Activated naive CD8-positive, alpha-beta T cell treated with anti-CD3 and anti-CD28 coated beads for 36 hours (primary cell): ENCODE results near the gene MMP28. TPM values are rescaled to one million over a fixed set of nuclear protein-coding genes. Genes with fewer than 3 reads are reported as not detected.
A peak's percentile ranks its signal among the peaks of the same experiment; 100 is the strongest.

Source experiments
- DNase-seq: peaks from one replicate; pipeline ENCODE4 v3.0.0; 2021
- H3K27ac Mint-ChIP-seq: one replicate; pipeline ENCODE4 v1.8.0; 2022; ENCODE audit warnings: mild to moderate bottlenecking, moderate library complexity, mixed read lengths
- H3K27me3 Mint-ChIP-seq: one replicate; pipeline ENCODE4 v1.8.0; 2022; ENCODE audit warnings: mild to moderate bottlenecking, mixed read lengths
- H3K36me3 Mint-ChIP-seq: one replicate; pipeline ENCODE4 v1.8.0; 2021; ENCODE audit warnings: mild to moderate bottlenecking, mixed read lengths
- H3K4me1 Mint-ChIP-seq: one replicate; pipeline ENCODE4 v1.8.0; 2021; ENCODE audit warnings: mixed read lengths
- H3K4me3 Mint-ChIP-seq: one replicate; pipeline ENCODE4 v1.8.0; 2022; ENCODE audit warnings: mild to moderate bottlenecking, moderate library complexity, mixed read lengths
- H3K9me3 Mint-ChIP-seq: one replicate; pipeline ENCODE4 v1.8.0; 2022; ENCODE audit warnings: mixed read lengths
- total RNA-seq, 2 experiments: library from RNA; stranded (reverse); gene quantifications; one replicate each; pipeline ENCODE4 v1.2.3, GENCODE V29; 2021

The MMP28 gene
- total RNA-seq, 2 experiments from 2014 or later, result 0.21 to 0.50 TPM

DNA sequence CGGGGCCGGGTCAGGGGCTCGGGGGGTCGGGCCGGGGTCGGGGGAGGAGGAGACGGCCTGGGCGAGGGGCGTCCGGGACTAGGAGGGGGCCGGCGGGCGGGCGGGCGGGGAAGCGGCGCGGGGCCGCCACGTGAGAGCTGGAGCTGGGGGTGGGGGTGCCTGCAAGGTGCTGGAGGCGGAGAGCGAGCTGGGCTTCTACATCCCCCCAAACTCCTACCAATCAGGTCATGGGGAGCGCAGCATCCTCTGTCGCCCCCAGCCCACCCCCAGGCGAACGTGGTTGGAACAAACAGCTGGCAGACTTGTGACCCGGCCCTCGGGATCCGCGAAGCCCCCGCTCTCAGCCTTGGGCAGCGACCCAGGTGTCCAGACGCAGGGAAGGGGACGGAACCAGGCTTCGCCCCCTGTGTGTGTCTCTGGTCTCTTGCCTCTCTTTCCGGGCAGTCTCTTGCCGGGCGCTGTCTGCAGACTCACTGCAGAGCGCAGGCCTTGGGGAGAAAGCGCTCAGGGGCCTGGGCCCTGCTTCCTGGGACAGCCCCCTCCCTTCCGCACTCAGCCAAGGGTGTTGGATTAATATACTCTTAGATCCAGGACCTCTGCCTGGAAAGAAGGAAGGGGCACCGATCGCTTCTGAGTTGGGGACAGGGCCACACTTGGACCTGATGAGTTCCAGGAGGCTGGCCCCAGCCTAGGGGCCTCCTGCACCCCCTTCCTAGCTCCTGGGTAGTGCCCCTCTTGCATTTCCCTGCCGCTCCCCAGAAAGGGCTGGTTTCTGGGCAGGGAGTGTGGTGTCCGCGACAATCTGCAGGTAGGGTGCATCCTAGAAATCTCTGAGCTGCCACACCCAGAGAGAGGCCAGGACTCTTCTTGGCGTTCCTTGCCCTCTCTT is 63.3 kb downstream of the MMP28 start:
- DNase-seq, result no peak
- H3K4me1 Mint-ChIP-seq, result peaks cover 12% of the 10 kb centered on the region
- no peak overlapping the region for H3K27ac Mint-ChIP-seq
- peaks cover 8% of the 10 kb centered on the region for H3K36me3 Mint-ChIP-seq
- no peaks in the 10 kb centered on the region for H3K9me3 Mint-ChIP-seq
- peak overlapping the region; percentile 66 for H3K4me3 Mint-ChIP-seq
- H3K27me3 Mint-ChIP-seq, result no peaks in the 10 kb centered on the region

DNA sequence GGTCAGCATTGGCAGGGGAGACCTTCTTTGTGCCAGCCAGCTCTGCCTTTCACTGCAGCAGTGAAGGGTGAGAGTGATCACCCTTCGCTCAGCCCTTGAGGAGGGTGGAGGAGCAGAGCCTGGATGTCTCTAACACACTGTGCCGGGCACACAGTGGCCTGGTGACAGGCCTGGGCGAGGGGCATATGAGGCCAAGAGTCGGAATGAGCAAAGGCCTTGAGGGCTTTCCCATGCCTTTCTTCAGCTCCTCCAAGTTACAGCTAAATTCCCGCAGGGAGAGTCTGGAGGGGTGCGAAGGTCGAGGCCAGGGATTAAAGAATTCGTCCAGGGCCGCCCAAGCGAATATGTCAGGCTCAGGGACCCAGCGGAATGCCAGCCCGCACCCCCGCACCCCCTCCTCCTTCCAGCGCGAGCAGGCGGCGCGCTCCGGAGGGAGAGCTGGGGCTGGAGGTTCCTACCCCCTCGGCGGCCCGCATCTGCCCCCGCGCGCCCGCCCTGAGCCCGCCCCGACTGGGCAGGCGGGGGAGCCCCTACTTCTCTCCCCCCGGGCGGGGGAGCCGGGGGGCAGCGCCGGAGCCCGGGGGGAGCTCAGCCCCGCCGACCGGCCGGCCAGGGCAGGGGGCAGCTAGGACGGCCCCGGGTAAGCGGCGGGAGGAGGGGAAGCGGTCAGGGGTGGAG is 64.1 kb downstream of the MMP28 start, which contains the start of gene RASL10B:
TSS of gene RASL10B (plus strand) at position 401 of the 678 bp plus-strand sequence. CDS start 3,546 bp downstream, outside the sequence.
- H3K27me3 Mint-ChIP-seq, result no peaks in the 10 kb centered on the region
- H3K27ac Mint-ChIP-seq, result peak within 1 kb of the TSS; percentile 57
- H3K4me3 Mint-ChIP-seq, result peak within 1 kb of the TSS; percentile 77
- H3K9me3 Mint-ChIP-seq, result no peaks in the 10 kb centered on the region
- peak; percentile 64 for DNase-seq
- peaks cover 12% of the 10 kb centered on the region for H3K4me1 Mint-ChIP-seq
- peaks cover 8% of the 10 kb centered on the region for H3K36me3 Mint-ChIP-seq

DNA sequence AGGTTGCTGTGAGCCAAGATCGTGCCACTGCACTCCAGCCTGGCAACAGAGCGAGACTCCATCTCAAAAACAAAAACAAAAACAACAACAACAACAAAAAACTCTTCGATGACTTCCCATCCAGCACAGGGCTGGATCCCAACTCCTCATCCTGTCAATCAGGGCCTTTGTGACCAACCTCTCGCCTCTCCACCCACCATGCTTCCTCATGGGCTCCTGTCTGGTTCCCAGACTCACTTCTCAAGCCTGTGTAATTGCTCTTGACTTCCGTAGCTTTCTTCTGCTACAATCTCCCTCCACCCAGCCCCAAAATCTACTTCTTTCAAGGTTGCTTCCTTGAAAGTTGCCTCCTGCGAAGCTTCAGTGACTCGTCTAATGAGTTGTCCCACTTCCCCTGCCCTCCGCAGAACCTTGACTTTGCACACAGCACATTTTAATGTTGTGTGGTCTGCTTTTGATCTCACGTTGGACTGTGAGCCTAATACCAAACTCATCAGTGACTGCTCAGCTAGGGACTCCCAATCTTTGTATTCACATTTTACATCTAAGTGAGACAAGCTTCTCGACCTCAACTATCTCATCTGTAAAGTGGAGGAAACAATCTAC is 64.9 kb downstream of the MMP28 start:
- Mint-ChIP-seq H3K4me1 (peaks cover 12% of the 10 kb centered on the region), H3K4me3 (peak overlapping the region; percentile 77), H3K9me3 (no peaks in the 10 kb centered on the region), H3K36me3 (peaks cover 8% of the 10 kb centered on the region), H3K27ac (no peak overlapping the region), H3K27me3 (no peaks in the 10 kb centered on the region)
- DNase-seq, result no peak

DNA sequence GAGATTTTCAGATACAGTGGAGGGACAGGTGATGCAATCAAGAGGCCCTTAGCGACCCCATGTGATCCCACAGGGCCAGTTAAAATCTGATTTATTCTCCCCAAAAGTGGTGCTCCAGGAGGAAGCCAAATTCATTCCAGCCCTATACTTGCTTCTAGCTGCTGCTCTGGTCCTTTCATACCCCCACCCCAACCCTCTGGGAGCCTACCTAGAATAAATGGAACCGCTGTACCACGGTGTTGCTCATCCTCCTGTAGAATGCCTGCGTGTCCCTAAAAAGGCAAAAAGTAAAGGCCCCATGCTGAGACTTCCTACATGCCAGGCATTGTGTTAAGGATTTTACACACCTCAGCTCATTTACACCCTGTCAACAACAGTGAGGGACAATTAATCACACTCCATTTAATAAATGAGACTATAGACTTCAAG is 66.0 kb downstream of the MMP28 start:
- H3K4me1 Mint-ChIP-seq, result peaks cover 12% of the 10 kb centered on the region
- no peaks in the 10 kb centered on the region for H3K27me3 Mint-ChIP-seq
- H3K4me3 Mint-ChIP-seq, result no peak overlapping the region
- peaks cover 12% of the 10 kb centered on the region for H3K36me3 Mint-ChIP-seq
- no peaks in the 10 kb centered on the region for H3K9me3 Mint-ChIP-seq
- no peak overlapping the region for H3K27ac Mint-ChIP-seq
- DNase-seq, result no peak

GRCh38 chr17:35728551-35728950 is 66.9 kb downstream of the MMP28 start:
- Mint-ChIP-seq H3K9me3 (no peaks in the 10 kb centered on the region), H3K27ac (no peak overlapping the region), H3K4me3 (no peak overlapping the region), H3K27me3 (no peaks in the 10 kb centered on the region), H3K36me3 (peaks cover 13% of the 10 kb centered on the region), H3K4me1 (peaks cover 12% of the 10 kb centered on the region)
- DNase-seq, result no peak

DNA sequence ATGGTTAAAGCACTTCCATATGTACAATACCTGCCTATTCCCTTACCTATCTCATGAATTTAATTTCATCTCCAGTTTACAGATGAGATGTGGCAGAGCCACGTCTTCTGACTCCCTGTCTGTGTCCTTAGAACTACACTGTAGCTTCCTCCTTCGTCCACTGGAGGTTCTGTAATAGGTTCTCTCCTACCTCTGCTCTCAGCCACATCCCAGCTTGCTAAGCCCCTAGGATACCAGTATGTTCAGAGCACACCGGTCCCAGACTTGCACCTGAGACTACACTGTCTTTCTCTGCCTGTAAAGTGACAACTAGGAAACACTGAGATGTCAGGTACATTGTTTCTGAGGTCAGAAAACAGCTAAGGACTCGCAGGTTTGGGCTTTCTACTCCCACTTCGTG is 67.8 kb downstream of the MMP28 start:
- DNase-seq, result no peak
- no peaks in the 10 kb centered on the region for H3K27me3 Mint-ChIP-seq
- peaks cover 16% of the 10 kb centered on the region for H3K36me3 Mint-ChIP-seq
- H3K9me3 Mint-ChIP-seq, result no peaks in the 10 kb centered on the region
- no peak overlapping the region for H3K27ac Mint-ChIP-seq
- H3K4me1 Mint-ChIP-seq, result peaks cover 12% of the 10 kb centered on the region
- H3K4me3 Mint-ChIP-seq, result no peak overlapping the region

GRCh38 chr17:35726953-35727460 is 68.4 kb downstream of the MMP28 start:
- no peak overlapping the region for H3K4me3 Mint-ChIP-seq
- H3K9me3 Mint-ChIP-seq, result no peaks in the 10 kb centered on the region
- no peak for DNase-seq
- peaks cover 16% of the 10 kb centered on the region for H3K36me3 Mint-ChIP-seq
- H3K27ac Mint-ChIP-seq, result no peak overlapping the region
- peaks cover 12% of the 10 kb centered on the region for H3K4me1 Mint-ChIP-seq
- no peaks in the 10 kb centered on the region for H3K27me3 Mint-ChIP-seq

DNA sequence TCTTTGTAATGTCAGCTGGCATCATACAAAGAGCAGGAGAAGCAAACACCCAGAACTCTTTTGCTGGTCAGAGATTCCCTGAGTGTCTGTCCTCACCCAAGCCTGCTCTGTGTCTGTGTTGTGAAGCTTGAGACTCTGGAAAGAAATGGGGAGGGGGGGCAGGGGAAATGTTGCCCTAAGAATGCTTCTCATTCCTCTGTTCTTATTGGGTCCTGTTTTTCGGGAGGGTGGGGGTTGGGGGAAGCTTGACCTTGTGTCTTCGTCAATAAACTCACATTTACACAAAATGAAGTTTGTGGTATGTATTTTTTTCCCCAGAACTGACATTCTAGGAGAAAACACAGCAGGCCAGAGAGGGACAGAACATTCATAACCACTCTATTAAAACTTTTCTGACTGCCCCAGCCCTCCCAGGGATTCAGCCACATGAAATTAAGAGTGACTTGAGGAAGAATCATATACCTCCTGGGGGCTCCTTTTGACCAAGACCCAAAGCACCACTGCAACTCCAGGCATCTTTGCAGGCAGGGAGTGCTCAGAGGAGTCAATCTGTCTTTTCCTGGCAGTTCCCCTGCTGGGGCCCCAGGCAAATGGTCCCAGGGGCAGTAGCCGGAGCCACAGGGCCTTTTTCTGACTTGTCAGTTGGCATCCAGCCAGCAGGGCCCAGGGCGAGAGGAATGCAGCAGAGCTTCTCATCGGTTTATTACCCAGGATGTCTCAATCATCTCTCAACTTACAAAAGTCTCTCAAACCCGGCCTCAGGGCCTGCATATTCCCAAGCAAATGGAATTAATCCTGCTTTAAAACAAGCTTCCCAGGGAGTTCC is 69.1 kb downstream of the MMP28 start:
- peaks cover 12% of the 10 kb centered on the region for H3K4me1 Mint-ChIP-seq
- DNase-seq, result no peak
- no peak overlapping the region for H3K4me3 Mint-ChIP-seq
- H3K9me3 Mint-ChIP-seq, result no peaks in the 10 kb centered on the region
- H3K27me3 Mint-ChIP-seq, result no peaks in the 10 kb centered on the region
- H3K27ac Mint-ChIP-seq, result no peak overlapping the region
- H3K36me3 Mint-ChIP-seq, result peaks cover 16% of the 10 kb centered on the region

GRCh38 chr17:35725802-35726126 is 69.7 kb downstream of the MMP28 start:
- DNase-seq, result no peak
- no peaks in the 10 kb centered on the region for H3K9me3 Mint-ChIP-seq
- no peak overlapping the region for H3K4me3 Mint-ChIP-seq
- peaks cover 7% of the 10 kb centered on the region for H3K4me1 Mint-ChIP-seq
- peaks cover 13% of the 10 kb centered on the region for H3K36me3 Mint-ChIP-seq
- H3K27ac Mint-ChIP-seq, result no peak overlapping the region
- H3K27me3 Mint-ChIP-seq, result no peaks in the 10 kb centered on the region

DNA sequence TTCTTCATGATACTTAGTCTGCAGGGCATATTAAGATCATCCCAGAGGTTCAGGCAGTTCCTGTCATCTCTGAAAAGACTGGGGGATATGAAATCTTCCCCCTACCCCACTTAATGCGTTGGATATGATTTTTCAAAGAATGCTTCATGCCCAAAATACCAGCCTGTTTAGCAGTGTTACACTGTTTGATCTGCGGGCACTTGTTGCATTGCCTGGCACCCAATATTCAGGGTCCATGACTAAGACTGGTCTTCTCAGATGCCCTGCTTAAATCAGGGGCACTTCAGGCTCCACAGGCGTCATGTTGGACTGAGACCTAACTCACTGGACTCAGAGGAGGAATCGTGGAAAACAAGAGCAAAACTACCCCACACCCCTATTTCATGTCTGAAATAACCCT is 70.4 kb downstream of the MMP28 start:
- H3K9me3 Mint-ChIP-seq, result no peaks in the 10 kb centered on the region
- H3K36me3 Mint-ChIP-seq, result peaks cover 10% of the 10 kb centered on the region
- H3K27ac Mint-ChIP-seq, result no peak overlapping the region
- no peaks in the 10 kb centered on the region for H3K27me3 Mint-ChIP-seq
- DNase-seq, result no peak
- no peak overlapping the region for H3K4me3 Mint-ChIP-seq
- H3K4me1 Mint-ChIP-seq, result peaks cover 1% of the 10 kb centered on the region

GRCh38 chr17:35723735-35724134 is 71.7 kb downstream of the MMP28 start:
- Mint-ChIP-seq H3K36me3 (peaks cover 13% of the 10 kb centered on the region), H3K27ac (no peak overlapping the region), H3K4me3 (no peak overlapping the region), H3K9me3 (no peaks in the 10 kb centered on the region), H3K27me3 (no peaks in the 10 kb centered on the region), H3K4me1 (no peaks in the 10 kb centered on the region)
- DNase-seq, result no peak

GRCh38 chr17:35717475-35717874 is 78.0 kb downstream of the MMP28 start:
- Mint-ChIP-seq H3K9me3 (no peaks in the 10 kb centered on the region), H3K27me3 (no peaks in the 10 kb centered on the region), H3K4me3 (no peak overlapping the region), H3K4me1 (no peaks in the 10 kb centered on the region), H3K27ac (no peak overlapping the region), H3K36me3 (peaks cover 14% of the 10 kb centered on the region)
- DNase-seq, result no peak

- Mint-ChIP-seq H3K9me3 (no peaks in the 10 kb centered on the region), H3K27me3 (no peaks in the 10 kb centered on the region), H3K36me3 (peaks cover 14% of the 10 kb centered on the region), H3K4me1 (no peaks in the 10 kb centered on the region), H3K27ac (no peak overlapping the region), H3K4me3 (no peak overlapping the region)
- DNase-seq, result no peak
These were observed 78.5 kb downstream of the MMP28 start for GRCh38 chr17:35716897-35717465.

DNA sequence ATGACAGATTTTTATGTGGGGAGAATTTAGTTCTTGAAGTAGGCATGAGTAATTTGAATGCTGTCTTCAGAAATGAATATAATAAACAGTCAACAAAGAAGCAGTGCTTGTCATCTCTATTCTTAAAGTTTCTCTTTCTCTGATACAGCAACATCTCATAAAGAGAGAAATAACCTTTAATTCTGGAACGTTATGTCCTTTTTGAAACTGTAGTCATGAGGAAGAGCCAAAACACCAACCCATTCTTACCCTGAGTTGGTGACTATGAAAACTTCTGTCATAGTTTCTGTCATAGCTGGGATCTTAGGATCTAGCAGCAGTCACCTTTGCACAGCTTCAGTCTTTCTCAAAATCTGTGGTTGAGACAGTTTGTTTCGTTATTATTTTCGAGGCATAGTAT is 79.3 kb downstream of the MMP28 start:
- Mint-ChIP-seq H3K27ac (no peak overlapping the region), H3K27me3 (no peaks in the 10 kb centered on the region), H3K4me1 (peaks cover 1% of the 10 kb centered on the region), H3K36me3 (peaks cover 15% of the 10 kb centered on the region), H3K9me3 (no peaks in the 10 kb centered on the region), H3K4me3 (no peak overlapping the region)
- DNase-seq, result no peak
